Liver (tissue), 3 donors: ENCODE results near the gene TWIST2.

Experiments
- ATF3 ChIP-seq: IDR thresholded peaks from 2 replicates; pipeline ENCODE4 v1.6.1; 2016; ENCODE audit warnings: antibody characterized with exemption
- CTCF ChIP-seq: fragments of 150-350 bp; IDR thresholded peaks from 2 replicates; pipeline ENCODE4 v1.5.1; 2017; ENCODE audit warnings: improper control_type of control experiment, low read depth, low read length; ENCODE audit not compliant: missing input control
- RXRA ChIP-seq, 2 donors: IDR thresholded peaks; 2 replicates each; pipeline ENCODE4 v1.6.1; 2017 to 2018; ENCODE audit warnings: antibody characterized with exemption in 2 of 2, mild to moderate bottlenecking in 1 of 2
- donor health status: healthy.
- donor health status: healthy.

GRCh38 chr2:238916875-238917590 lies 69.1 kb downstream of the TWIST2 start:
- TF ChIP-seq CTCF = no peak
- TF ChIP-seq ATF3 = no peak
- TF ChIP-seq RXRA (IDR thresholded peaks at IDR 0.05) = no peak
